Measurements from ENCODE around the gene C10orf67.
A peak's percentile ranks its signal among the peaks of the same experiment; 100 is the strongest.
"Not testable (repeated sequence)": the region's sequence is repeated elsewhere in the genome, so short reads cannot be mapped to it uniquely, and the experiment has no call there.

The C10orf67 gene

DNA sequence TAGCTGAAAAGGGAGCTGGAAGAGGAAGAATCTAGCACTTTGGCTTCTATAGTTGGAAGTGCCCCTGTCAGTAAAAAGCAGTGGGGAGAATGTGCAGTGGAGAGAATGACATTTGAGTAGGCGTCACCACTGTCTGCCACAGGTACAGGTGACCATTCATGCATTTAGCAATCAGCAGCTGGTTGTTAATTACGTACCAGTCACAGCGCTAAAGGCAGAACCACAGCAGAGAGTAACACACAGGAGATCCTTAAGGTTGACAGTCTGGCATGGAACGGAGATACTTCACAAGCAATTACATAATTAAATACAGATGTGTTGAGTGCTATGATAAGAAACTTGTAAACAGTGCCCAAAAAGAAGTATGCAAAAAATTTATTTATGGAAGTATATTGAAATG, 24.8 kb downstream of the C10orf67 start:
- no peak for DNase-seq

DNA sequence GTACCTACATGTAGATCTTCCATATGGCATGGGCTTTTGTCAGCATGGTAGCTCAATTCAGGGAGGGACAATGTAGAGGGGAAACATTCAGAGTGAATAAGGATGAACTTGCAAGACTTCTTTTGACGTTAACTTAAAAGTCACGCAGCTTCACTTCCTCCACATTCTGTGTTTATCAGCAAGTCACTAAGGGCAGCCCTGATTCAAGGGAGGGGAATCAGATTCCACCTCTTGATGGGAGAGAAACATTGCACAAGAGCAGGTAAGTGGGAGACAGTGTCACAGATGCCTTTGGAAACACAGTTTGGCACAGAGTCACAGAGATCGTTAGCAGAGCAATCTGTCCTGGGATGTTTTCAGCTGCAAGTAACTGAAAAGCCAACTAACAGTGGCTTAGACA, 26.2 kb downstream of the C10orf67 start:
- no peak for DNase-seq

DNA sequence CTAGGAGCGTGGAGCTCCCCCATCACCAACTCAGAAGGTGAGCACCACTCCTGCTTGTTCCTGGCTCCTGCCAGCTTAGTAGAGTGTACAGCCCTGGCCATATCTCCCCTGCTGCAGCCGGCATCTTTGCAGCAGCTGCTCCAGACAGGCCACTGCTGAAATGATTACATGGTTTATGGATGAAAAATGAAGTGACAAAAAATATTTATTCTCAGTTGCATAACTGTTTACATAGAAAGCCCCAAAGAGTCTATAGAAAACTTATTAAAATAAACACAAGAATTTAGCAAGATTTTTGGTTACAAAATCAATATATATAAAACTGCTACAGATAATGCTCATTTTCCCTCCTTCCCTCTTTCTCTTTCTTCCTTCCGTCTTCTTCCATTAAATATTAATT, 27.2 kb downstream of the C10orf67 start:
- DNase-seq: no peak

DNA sequence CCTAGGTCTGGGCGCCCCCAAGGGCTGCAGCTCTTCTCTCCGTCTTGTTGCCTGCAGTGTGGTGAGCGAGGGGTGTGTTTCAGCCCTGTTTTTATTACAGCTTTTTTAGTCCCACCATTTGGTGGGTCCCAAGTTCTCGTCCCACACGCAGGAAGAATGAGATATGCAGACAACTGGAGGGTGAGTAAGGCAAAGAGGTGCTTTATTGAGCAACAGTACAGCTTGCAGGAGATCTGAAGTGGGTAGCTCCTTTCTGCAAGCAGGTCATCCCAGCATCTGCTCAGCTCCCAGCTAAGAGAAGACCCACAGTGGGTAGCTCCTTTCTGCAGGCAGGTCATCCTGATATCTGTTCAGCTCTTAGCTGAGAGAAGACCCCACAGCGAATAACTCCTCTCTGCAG, 28.2 kb downstream of the C10orf67 start:
- DNase-seq: no peak

DNA sequence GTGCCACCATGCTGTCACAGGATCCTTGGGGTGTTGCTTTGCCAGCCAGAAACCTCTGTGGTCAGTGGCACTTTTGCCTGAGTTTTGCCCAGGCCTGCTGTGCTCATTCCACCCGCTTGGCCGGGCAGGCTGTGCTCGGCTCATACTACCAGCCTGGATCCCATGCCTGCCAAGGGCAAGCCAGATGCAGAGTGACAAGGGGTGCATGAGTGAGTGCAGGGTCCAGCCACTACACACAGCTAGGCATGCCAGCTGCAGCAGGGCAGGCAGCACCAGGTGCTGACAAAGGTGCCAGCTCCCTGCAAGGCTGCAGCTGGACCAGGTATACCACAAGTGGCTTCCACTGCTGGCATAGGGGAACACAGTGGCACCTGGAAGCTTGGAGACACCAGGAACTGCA, 28.6 kb downstream of the C10orf67 start:
- DNase-seq: no peak

DNA sequence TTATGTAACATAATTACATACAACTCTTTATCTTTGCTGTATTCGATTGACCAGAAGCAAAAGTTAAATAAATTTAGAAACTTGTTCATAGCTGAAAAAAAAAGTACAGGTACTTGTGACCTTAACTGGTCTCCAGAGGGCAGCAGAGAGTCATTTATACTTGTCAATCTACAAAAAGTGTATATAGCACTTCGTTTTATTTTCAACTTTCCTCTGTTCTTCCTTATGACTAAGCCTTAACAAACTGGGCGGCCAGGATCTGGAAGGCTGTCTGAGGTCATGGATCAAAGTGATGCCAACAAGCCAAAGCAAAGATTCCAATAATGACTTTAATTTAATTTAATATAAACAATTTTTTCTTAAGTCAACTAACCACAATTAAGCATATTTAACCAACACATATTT, 29.8 kb downstream of the C10orf67 start:
- DNase-seq: peak; percentile 76

DNA sequence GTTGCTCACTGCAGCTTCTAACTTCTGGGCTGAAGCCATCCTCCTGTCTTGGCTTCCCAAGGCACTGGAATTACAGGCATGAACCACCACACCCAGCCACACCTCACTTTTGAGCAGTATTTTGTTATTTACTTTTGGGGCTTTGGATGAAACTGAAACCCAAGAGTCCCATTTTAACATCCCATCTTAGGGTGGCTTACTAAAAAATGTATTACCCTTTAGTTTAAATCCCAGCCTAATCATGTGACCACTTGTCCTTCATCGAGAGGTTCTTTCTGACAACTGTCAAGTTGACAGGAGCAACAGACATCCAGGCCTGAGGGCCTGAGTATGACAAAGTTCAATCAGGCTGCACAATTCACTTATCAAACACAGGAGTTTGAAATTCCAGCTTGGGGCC, 33.6 kb downstream of the C10orf67 start:
- DNase-seq: no peak

DNA sequence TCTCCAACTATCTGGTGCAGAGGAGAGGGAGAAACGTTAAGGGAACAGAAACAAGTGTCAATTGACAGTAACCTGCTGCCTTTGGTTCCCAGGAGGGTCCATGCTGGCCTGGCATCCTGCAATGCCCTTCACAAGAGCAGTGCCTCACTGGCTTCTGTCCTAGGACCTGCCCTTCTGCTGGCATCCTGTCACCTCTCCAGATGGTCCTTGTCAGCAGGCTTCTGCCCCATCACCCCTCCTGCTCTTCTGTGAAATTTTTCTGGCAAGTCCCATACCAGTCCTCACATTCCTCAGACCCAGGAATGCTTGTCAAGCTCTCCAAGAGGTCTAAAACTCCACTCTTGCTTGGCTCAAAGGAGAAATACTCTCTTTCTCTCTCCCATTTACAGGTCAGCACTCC, 34.2 kb downstream of the C10orf67 start:
- no peak for DNase-seq

DNA sequence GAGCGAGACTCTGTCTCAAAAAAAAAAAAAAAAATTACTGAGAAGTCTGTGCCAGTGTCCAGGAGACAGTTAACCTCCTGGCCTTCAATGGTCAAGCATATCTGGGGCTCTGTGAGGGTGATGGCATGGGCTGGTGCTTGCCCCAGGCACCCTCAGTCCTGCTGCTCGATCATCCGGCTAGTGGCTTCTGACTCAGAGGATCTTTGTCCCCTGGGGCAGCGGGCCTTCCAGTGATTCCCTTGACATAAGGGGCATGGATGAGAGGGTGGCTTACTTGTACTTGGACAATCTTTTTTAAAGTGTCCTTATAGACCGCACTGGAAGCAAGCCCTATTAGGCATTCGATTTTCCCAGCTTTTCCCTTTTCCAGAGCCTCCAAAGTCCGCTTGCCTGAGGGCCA, 44.6 kb downstream of the C10orf67 start:
- DNase-seq: not testable (repeated sequence)

DNA sequence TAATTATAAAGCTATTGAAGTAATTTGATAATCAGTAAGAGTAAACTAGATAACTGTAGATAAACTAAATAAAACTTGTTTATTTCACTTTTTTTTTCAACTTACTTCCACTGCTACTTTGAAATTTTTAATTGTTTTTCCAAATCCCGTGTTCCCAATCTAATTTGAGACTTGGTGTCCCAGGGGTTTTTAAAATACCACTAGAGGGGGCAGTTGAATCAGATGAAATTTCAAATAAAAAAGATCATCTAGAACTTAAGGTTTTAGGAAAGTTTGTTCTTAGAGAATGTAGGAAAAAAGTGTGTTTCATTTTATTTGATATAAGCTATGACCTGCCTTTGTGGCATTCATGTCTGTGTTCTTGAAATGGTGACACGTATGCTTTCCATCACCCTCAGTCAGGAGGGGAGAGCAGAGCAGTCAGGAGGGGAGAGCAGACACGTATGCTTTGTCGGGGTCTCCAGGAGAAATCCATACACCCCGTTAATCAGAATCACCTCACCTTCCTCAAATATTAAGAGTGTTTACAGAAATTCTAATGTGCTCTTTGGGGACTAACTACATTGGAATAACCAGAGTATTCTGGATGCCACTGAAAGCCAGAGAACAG, 49.9 kb downstream of the C10orf67 start:
- no peak for DNase-seq

DNA sequence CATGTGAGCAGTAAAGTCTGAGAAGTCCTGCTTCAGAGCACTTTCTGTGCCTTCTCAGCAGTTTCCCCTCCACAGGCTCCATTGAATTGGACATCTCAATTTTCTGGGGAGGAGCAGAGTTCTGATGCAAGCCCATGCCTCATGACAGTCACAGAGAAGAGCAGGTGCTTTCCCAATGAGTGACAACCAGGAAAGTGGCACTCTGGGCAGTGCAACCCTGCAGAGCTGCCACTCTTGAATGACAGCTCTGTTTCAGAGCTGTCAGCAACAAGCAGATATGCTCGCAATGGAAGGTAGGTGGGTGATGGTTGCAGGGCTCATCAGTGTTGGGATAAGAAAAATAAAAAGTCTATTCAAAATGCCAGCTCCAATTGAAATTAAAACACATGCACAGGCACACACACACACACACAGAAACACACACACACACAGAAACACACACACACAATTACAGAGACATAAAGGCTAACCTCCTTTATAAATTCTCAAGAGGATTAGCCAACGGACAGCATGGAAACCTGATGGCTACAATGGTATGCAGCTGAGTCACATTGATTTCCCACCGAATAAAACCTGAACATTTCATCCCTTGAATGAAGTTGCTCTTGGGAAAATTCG, 50.5 kb downstream of the C10orf67 start:
- DNase-seq: no peak

DNA sequence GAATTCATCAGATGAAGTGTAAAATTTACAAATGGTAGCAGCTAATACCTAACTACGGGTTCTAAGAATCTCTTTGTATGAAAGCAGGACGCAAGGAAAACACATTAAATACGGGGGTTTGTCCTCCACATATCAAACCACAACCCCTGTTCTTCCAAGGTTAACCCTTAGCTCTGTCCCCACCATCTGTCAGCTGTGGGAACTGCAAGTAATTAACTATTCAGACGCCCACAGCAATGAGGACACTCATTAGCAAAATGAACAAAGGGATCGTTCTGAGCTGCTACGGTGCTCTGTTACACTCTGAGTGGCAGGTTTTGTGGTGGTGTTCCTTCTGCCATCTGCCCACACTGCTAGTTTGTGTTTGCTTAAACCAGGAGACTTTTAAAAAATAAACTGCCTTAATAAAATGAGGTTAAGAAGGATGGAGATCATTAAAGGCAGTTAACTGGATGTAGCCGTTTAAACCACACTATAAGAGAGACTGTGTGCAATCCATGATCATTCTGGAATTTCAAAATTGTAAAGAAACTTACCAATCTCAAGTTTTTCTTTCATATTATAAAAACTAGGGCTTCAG, 51.4 kb downstream of the C10orf67 start:
- peak; percentile 41 for DNase-seq

DNA sequence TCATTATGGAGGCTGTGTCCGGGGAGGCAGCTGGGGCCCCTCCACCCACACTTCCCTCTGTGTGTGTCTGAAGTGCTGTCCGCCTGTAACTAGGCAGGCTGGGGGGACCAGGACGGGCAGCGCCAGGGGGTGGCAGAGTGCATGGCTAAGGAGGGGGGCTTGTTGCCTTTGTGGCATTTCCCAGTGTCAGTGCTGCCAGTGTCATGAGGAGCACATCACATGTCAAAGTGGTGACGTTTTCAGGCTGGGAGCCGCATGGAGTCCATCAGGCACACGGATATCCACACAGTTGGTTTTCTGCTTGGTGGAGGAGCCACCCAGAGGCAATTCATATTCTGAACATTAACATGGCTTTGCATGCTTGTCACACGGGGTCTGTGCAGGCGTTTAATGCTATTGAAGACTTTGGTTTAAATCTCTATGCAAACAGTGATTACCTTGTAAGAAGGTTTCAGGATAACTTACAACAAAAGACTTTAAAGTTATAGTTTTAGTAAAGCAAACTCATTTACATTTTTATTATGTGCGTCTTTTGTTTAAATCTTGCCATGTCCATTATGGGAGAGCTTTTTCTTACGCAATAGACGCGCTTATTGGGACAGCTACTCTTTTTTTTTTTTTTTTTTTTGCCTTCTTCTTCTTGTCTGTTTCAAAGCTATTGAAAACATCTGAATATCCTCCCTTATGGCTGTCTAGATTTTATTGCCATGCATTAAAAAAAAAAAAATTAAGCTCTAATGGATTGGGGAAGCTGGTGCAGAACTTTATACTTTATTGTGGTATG, 52.9 kb downstream of the C10orf67 start:
- no peak for DNase-seq

DNA sequence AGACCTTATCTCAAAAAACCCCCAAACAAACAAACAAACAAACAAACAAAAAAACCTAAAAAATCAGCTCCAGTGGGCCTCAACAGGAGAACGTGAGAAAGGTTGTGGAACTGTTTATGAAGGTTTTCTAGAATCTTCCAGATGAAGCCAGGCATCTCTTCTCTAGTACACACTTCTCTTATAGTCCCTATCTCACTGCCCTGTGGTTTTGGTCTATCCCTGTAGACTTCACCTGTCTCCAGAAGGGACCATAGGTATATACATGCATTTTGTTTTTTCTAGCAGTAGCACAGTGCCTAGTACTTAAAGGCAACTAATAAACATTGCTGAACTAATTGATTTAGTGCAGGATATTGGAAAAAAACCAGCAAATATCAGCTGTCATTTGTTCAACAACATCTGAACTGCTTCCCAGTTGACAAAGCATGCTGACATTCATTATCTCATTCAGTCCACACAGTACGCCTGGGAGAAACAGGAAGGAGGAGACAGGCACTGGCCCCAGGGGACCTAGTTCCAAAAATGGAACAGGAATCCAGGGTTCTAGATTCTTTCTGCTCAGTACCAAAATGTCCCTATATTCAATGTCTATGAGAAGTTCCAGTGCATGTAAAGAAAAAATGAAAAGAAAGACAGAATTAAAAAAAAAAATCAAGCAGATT, 59.8 kb downstream of the C10orf67 start:
- no peak for DNase-seq

DNA sequence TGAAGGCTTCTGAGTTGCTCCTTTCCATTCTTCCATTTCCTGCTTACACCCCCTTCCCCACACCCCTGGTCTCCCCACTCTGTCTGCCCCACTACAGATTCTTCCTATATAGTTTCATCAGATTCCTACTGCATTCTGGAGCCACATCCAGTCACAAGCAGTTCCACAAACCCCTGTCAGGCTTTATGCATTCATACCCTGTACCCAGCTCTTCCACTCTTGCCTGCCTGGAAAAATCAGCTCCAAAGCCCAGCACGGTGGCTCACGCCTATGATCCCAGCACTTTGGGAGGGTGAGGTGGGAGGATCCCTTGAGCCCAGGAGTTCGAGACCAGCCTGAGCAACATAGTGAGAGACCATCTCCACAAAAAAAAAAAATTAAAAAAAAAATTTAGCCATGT, 60.4 kb downstream of the C10orf67 start:
- no peak for DNase-seq

DNA sequence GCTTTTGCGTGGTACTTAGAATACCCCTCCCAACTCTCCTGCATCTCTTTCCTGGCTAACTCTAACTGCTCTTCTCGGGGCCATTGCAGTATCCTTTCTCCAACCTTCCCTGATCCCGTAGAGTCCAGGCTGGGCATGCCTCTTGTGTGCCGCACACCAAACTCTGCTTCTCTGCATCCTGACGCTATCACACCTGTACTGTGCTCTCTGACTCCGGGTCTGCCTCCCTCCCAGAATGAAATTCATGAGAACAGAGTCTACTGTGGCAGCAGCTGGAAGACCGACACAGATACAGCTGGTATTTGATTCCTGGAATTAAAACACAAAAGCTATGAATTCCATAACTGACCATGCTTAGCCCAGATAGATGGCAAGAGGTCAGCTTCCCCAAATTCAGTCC, 60.9 kb downstream of the C10orf67 start:
- no peak for DNase-seq

DNA sequence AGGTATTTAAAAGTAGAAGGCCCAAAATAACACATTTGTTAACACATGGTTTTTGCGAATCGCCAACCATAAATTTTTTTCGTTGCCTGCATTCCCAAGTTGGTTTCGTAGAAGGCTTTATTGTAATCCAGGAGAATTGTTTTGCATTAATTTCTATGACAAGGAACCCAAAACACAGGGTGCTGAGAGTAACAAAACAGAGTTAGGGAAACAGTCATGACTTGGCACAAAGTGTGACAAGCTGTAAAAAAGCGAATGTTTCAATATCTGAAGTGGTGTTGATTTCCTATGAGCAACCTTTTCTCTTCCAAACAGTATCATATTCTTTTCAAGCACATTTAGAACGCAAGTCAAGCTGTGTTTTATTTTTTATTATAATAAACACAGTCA, 63.6 kb downstream of the C10orf67 start:
- no peak for DNase-seq

DNA sequence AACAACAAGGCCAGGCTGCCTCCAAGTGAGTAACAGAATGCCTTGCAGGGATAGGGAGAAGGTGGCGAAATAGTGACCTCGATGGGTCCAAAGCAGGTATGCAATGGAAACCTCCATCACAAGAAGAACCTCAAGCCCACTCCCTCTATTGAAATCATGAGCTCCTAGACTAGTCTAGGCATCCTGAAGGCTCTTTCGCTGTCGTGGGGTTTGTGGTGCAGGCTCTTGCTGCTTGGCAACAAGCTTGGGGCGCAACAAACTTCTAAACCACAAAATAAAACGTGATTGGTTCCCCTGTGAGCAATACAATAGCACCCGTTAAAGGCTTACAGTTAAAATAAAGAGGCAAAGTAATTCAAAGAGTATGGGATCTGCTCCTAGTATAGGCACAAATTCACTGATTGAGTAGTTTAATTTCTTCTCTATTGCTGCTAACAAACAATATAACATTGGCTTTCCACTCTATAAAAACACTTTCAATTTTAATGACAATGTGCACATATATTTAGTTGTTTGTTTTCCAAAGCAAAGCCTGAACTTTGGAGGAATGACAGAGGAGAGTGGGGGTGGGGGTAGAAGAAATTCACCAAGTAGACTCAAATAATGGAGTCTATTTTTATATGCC, 64.1 kb downstream of the C10orf67 start:
- no peak for DNase-seq

DNA sequence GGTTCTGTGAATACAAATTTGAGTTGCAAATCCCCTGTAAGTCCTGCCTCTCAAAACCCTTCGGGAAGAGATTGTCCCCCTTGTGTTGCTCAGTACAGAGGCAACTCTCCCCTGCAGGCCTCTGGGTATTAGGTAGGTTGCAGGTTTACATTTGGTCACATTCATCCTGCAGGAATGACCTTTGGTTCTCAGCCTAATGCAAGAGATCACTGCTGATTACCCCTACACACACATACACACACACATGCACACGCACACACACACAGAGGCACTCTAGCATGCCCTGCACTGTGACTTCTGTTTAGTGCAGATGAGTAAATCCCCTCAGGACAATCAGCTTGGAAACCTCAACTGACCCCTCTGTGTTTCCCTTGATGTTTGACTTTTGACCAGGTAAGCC, 69.2 kb downstream of the C10orf67 start:
- no peak for DNase-seq

DNA sequence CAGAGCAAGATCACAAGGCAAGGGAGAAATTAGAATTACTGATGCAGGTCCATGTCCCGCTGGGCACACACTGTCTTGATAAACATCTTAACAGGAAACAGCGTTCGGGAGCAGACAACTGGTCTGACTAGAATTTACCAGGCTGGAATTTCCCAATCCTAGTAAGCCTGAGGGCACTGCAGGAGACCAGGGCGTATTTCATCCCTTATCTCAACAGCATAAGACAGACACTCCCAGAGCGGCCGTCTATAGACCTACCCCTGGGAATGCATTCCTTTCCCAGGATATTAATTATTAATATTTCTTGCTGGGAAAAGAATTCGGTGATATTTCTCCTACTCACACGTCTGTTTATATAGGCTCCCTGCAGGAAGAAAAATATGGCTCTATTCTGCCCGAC, 70.4 kb downstream of the C10orf67 start:
- not testable (repeated sequence) for DNase-seq

DNA sequence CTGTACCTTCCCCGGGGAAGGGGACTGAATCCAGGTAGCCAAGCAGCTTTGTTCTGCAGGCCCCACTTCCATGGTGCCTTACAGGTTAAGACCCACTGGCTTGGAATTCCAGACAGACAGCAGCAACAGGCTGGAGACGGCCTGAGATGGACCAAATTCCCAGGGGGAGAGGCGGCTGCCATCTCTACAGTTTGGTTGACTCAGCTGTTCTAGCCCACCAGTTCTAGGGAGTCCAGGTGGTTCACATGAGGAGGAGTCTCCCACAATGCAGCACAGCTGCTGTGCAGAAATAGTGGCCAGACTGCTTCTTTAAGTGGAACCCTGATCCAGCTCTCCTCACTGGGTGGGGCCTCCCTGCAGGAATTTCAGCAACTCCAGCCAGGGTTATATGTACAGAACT, 74.1 kb downstream of the C10orf67 start:
- DNase-seq: no peak

DNA sequence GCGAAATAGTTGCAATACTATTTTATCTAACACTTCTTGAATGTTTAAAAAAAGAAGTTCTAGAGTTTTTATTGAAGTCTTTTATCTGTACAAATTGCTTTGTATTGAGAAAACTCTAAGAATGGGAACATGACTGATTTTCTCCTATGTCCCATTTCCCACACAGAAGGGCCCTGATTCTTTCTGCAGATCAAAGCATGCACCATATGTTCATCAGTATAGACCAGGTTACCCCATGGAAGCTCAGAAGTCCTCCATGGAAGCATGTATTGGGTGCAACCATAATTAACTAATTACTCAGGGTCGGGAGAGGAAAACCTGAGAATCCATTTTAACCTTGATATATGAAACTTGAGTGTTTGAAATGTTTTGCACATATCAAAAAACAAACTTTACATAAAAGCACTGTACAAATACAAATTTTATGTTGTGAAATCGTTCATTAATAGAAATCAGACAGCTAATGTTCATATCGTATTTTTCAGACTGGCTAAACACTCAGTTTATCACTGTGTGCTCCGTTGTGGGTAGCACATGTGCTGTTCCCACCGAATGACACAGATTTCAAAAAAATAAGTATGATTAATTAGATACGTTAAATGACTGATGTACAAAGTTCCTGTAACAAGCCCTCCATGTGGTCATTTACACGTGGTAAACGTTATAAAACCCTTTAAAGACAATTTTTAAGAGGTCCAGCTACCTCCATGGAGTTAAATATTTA, 81.0 kb downstream of the C10orf67 start:
- no peak for DNase-seq

Measured in stimulated activated CD4-positive, alpha-beta T cell treated with anti-CD3 and anti-CD28 coated beads, Interleukin-4, amount 100 ng/mL, for 24 hours (primary cell).